NCI-H2196 (cell line): ENCODE results near the gene ASCL5.
A peak's percentile ranks its signal among the peaks of the same experiment; 100 is the strongest.

Source experiments
- DNase-seq: peaks from one replicate; lab custom pipeline; 2025; ENCODE audit not compliant: unreplicated experiment; lab: John Stamatoyannopoulos, UW

The ASCL5 gene

DNA sequence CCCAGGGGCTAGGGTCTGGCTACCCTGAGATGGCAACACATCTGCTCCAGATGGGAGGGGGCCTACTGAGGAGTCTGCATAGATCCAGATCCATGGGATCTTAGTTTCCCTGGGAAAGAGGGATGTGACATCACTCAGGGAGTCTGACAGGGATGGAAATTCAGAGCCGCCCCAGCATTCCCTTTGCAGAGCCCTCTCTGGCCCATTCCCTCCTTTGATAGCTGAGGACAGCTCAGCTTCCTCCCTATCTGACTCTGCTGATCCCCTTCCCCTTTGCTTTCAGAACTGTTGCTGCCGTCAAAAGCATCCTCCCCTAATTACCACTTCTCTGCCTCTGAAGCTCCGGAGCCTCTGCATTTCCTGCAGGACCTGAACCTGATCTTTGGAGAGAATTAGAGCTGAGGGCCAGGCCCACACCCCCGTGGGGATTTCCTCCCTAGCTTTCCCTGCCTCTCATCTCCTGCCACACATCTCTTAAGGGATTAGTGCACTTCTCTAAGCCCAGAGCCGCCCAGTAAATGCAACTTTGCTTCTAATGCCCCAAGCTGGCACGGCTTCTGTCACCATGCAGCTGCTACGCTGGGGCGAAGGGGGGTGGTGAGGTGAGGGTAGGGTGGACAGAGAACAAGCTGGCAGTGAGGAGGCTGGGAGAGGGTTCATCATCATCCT, 9.5 kb upstream of the ASCL5 start:
- DNase-seq: no peak

DNA sequence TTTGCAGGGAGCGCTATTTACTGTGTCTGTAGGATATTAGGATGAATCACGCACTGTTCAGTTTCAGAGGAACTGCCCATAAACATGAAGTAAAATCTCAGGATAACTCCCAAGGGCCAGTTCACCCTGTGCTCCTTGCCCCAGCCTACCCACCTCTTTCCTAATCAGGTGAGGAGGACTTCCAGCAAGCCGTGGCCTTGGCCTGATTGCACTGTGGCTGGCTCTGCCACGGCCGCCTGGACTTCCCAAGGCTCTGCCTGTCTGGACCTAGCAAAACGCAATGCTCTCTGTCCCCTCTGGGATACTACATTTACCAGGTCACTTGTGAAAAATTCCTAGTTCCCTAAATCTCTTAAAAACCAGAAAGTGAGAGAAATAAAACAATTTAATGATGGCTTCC, 7.4 kb upstream of the ASCL5 start:
- DNase-seq: no peak

DNA sequence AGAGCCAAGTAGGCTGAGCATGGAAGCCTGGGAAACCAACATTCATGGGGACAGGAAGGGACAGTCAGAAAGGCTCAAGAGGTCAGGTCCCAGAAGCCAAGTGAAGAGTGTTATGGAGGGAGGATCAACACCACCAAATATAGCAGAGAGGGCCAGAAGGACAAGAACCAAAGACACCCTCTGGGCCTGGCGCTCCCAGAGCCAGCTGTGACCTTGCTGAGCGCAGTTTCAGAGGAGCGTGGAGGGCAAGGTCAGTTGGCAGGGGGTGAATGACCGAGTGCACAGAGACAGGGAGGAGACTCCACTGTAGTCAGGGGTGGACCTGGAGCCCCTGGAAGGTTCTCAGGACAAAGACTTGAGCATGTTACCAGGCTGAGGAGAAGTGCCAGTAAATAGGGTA, 4.4 kb upstream of the ASCL5 start:
- DNase-seq: no peak

DNA sequence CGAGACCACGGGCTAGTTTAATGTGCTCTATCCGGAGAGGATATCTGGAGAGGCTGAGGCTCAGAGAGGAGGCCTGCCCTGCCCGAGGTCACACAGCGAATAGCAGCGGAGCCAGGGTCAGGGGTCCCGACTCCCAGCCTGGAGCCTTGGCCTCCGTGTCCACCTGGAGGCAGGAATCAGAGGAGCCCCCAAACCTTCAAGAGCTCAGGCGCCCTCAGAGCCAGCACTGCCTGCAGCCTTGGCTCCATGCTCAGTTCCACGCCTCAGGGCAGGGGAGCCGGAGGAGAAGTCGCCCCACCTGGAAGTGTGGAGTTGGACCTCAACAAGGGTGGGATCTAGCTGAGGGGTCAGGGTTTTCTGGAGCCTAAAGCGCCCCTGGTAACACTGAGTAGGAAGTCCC, 2.0 kb upstream of the ASCL5 start:
- no peak for DNase-seq

DNA sequence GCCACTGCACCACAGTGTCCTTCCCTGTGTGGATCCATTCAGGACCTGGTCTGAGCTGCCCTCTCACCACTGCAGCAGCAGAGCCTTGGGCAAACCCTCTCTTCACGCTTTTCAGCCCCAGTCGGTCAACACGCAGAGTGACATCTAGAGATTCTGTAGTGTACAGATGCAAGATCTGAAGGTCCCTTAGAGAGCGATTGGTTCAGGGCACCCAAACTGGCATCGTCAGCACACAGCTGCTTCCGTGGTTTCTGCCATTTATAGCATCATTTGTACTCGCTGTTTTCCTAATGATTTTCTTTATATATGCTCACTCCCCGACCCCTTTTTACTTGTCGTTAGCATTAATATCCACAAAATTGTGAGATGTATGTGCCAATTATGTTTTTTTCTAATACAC, 1.5 kb upstream of the ASCL5 start:
- DNase-seq: no peak

DNA sequence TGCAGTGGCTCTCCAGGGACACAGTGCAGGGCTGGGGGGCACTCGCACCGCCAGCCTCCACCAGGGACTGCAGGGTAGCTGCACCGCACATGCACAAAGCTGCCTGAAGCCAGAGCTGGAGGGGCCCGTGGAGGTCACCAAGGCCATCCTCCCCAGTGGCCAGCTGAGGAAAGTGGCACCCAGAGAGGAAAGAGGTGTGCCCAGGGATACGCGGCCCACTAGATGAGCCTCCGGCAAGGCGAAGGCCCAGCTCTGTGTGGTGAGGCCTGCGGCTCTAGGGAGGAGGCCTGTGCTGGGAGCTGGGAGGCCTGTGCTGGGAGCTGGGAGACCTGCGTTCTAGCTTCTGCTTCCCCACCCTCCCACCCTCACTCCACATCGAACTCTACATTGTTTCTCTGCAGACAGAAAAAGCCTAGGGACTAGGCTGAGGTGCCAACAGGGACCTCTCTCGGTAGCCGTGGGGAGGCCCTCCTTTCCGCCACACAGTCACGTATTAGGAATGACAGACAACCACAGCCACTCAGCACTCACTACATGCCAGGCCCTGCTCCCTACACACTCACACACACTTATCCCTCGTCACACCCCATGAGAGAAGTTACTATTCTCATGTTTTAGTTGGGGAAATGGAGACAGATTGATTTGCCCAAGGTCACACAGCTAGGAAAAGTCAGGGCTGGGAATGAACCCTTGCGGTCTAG, 921 bp upstream of the ASCL5 start:
- no peak for DNase-seq

DNA sequence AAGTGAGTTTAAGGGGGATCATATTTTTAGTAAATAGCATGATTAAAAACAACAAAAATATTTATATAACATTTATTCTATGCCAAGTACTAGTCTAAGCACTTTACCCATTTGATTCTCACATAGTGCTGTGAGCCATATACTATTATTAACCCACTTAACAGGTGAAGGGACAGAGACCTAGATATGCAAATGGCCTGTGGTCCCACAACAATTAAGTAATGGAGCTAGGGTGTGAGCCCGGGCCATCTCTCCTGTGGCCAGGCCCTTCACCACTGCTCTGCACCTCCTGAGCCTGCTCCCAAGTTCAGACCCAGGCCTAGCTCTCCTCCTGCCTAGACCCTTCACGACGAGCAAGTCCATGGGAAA, 537 bp downstream of the ASCL5 start:
- DNase-seq: no peak

DNA sequence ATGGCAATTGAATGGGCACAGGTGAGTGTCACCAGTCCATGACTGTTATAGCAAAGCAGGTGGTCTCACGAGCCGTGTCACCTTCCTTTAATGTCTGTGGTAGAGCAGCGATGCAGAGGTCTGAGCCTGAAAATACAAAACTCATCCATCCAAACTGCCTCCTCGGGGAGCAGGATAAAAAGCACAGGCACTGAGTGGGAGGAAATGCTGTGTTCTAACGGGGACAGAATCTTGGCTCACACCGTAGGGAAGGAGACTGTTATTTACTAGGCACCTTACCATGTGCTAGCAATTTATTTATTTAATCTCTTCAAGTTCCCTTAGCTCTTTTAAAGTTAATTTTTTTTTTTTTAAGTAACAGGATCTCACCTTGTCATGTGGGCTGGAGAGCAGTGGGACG, 1.2 kb downstream of the ASCL5 start:
- no peak for DNase-seq

DNA sequence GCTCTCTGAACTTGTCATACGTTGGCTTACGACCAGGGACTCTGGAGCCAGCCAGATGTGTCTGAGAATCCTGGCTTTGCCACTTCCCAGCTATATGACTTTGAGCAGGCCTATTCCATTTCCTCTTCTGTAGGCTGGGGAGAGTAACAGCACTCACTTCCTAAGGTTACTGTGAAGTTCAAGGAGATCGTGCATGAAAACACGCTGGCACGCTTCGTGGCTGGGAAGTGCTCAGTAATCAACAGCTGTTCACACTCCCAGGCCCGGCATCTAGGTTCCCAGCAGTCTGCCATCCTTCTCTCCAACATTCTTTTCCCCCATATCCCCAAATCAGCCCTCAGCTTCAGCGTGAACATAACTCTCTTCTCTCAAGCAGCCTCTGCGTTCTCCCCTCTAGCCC, 2.0 kb downstream of the ASCL5 start:
- no peak for DNase-seq

DNA sequence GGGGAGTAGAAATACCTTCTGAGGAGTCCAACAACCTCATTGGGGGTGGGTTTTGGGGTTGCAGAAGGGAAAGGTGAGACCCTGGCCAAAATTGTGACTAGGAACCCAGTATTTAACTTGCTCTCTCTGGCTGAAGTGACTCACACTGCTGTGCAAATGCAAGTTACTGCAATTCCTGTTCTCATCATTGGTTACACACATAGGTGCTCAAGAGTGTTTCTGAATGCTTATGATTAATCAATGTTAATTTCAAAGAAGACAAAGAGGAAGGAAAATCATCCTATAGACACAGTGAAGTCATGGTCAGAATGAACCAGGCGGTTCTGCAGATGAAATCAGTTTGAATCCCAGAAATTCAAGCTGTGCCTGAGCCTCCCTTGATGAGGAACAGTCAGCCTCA, 3.1 kb downstream of the ASCL5 start:
- no peak for DNase-seq

DNA sequence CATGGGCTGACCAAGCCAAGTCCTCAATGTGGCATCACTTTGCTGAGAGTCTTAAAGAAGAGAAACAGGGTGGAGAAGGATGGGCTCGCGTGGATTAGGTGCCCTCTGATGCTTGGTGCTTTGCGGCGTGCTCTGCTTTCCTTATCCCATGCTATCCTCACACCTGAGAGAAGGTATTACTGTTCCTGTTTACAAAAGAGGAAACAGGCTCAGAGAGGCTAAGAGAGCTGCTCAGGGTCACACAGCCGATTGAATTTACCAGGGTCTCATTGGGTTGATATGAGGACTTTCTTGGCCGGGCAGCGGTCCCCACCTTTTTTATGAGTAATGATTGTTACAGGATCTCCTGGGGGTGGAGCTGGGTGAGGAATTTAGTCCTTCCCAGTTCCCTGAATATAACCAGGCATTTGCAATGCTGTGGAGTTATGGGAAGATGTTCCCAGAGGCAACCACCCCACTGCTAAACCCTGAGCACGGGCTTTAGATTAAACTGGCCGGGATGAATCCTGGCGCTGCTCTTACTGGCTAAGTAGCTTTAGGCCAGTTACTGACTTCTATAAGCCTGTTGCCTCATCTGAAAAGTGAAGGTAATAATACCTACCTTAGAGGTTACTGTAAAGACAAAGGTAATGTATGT, 4.5 kb downstream of the ASCL5 start:
- DNase-seq: no peak

DNA sequence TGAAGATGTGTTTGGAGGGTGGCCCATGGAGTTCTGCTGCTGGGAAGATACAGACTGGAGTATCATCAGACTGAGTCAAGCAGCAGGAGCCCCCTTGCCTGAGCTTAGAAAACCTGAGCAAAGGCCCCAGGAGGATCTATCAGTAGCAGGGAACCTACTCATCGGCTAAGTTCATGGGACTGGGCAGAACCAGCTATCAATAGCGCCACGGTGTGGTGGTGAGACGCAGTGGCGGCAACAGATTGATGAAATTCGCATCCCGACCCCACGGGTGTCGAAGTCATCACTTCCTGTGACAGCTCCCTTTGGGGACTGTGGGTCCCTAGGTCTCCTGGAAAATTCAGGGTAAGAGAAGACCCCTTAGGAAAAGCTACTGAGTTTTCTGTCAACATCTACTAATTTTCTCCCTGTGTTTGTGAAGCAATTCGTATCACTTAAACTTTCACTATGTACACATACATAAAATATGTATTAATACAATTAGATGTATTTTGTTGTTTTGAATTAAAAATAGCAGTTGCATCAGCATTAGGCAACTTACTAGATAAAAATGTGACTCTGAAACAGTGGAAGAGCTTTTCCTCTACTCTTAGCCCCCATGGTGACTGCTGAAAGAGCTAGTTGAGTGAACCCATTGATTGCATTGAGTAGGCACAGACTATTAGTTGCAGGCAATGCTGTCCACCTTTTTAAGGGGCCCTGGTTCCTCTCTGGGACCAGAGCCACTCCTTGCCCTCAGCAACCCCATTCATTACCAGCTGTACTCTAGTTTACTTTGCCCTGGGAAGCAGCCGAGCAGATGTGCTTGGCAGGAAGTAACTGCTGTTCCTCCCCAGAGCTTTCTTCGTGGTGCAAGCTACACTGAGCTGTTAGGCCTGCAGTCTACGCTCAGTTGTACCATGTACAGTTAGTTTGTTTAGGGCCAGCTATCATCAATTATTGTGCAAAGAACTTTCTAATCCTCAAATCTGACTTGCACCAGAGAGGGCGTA, 7.5 kb downstream of the ASCL5 start:
- DNase-seq: no peak

DNA sequence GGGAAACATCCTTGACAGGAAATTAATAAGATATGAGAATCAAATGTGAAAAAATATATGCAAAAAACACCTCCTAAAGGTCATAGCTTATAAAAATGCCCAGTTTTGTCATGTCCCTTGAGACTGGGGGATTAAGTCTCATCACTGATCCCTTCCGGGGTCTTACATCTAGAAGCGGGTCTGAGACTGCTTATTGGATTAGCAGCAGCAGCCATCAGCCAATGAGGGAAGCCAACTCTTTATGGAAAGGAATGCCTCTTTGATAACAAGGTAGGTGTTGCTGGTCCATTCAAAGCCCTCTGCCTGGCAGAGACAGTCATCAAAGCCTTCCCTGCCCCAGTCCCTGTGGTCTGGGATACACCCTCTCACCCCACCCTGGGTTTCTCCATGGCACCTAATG, 10.9 kb downstream of the ASCL5 start:
- DNase-seq: no peak

DNA sequence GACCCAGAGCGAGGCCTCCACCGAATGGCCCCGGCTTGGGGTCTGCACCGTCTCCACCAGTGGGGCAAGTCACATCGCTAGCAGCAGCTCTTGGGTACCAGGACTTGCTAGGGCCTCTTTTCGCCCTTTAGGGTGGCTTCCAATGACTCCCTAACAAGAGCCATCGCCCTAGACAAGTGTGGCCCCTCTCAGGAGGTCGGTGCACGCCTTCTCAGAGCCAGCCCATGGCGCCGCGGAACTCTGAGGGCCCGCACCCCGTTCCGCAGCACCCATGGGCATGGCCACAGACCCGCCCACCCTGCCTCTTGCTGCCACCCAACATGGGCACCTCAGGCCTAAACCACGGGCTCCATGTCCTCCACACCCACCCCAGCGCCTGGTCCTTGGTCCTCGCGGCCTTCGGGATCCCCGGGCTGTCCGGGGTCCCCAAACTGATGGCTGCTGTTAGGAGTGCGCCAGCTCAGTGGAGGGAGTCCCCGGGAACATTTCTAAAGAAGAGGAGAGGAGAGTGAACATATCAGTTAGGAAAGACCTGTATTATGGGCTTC, 11.5 kb downstream of the ASCL5 start:
- no peak for DNase-seq

DNA sequence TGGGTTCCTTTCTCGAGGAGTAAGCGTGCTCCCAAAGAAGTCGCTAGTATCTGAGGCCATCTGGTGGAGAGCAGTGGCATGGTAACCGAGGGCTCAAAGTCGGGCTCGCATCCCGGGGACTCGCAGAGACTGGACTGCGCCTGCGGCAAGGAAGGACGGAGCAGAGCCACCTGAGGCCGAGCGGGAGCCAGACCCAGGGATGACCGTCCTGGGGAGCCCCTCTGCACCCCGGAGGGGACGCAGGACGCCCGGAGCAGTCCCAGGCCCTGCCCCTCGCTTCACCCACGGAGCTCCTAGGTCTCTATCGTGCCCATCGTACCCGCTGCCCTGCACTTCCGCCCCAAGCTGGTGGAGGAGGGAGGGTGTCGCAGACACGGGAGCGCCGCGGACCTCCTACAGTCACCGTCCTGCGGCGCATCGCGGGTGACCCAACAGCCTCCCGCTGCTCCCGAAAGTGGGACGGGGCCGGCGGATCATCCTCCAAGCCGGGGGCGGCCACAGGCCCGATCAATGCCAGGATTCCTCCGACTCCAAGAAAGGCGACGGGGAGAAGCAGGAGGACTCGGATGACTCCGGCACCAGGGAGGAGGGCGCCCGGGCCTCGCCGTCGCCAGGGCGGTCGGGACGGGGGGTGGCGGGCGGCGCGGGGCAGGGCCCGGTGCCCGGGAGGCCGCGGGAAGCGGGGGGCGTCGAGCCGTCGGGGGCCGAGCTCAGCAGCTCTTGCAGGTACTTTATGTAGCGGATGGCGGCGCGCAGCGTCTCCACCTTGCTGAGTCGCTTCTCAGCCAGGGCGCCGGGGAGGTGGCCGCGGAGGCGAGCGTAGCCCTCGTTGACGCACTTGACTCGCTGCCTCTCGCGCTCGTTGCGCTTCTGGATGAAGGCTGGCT, 12.5 kb downstream of the ASCL5 start:
- DNase-seq: peak; percentile 96

DNA sequence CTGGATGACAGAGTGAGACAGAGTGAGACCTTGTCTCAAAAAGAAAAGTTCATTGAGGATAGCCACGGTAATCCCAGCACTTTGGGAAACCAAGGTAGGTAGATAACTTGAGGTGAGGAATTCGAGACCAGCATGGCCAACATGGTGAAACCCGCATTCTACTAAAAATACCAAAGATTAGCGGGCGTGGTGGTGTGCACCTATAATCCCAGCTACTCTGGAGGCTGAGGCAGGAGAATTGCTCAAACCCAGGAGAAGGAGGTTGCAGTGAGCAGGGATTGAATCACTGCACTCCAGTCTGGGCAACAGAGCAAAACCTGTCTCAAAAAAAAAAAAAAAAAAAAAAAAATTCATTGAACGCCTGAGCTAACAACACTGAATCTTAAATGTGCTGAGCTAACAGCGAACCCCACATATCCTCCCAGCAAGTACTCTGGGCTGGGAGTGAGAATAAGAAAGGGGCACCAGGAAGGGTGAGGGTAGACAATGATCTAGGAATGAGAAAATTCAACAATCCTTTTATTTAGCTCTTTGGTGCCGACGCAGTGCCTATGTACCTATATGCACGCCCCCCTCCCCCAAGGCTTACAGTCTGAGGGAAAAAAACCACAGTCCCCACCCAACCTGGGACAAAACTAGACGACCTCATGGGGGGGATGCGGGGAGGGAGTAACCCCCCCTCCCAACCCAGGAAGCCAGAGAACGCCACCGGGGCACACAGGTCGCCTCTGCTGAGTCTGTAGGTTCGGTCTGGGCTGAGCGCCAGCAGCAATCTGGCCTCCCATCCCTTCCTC, 13.3 kb downstream of the ASCL5 start:
- DNase-seq: no peak

DNA sequence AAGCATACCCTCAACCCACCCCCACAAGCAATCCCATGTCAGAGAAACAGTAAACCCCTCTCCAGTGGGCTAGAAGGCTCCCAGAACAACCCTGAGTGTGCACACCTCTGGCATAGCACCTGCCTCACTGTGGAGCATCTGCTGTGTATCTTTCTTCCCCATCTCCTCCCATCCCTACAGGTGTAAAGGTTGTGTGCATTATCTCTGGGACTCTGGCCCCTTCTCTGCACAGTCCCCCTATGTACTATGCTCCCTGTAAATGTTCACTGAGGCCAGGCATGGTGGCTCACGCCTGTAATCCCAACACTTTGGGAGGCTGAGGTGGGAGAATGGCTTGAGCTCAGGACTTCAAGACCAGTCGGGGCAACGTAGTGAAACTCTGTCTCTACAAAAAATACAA, 14.1 kb downstream of the ASCL5 start:
- DNase-seq: no peak

DNA sequence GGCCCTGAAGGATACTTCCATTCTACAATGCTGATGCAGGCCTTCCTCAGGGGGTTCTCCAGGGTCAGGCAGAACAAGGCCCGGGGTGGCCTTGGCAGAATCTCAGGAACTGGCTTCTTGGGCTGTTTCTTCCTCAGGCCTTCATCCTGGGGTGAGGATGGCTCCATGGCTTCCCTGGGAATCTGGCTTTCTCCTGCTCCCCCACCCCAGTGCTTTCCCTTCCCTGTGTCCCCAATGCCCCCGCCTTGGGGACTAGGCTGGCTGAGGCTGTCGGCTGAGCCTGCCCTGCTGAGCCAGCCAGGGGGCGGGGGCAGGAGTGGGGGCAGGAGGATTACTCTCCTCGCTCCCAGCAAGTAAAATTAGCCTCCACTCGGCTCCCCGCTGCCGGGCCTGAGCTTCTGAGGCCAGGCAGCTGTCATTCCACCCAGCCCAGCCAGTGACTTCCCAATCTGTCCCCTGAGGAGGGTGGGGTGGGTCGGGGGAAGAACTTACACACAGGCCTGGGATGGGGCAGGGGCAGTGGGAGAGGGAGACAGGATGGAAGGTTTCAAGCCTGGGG, 14.7 kb downstream of the ASCL5 start, which contains the start of gene CACNA1S:
Gene CACNA1S (minus strand): TSS at position 254 of the 559 bp plus-strand sequence. CDS start 87 bp downstream, at position 167.
- no peak for DNase-seq

DNA sequence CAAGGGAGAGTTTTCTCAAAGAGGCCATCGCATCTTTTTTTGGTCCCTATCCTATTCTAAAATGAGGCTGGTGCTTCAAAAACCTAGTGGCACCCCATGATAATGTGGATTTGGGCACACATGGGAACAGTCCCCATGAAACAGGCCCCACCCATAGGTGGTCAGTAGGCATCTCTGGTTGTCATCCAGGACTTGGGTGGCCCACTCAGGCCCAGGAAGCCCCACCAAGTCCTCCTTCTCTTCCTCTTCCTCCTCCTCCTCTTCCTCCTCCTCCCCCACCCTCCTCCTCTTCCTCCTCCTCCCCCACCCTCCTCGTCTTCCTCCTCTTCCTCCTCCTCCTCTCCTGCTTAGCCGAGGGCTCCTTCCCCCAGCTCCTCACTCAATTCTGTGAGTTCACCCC, 15.3 kb downstream of the ASCL5 start:
- DNase-seq: no peak
